GM18507 (cell line): Measurements from ENCODE around the gene LY6G6F.
A peak's percentile ranks its signal among the peaks of the same experiment; 100 is the strongest.

Experiments
- DNase-seq: peaks from one replicate; pipeline ENCODE4 v3.0.0; 2011; ENCODE audit warnings: low read depth; ENCODE audit not compliant: insufficient read length; ENCODE audit errors: extremely low spot score
- FAIRE-seq: peaks from 2 replicates; lab custom pipeline; 2011; peaks lifted over from hg19 to GRCh38; lab: Jason Lieb, UNC

Gene LY6G6F

GRCh38 chr6:31734821-31735406, 28.2 kb downstream of the LY6G6F start:
- DNase-seq = no peak
- FAIRE-seq = peak; percentile 82

GRCh38 chr6:31736021-31736767, 29.5 kb downstream of the LY6G6F start, which contains the start of gene CLIC1:
Gene CLIC1 (minus strand): TSS chr6:31736530. CDS start chr6:31736300, 230 bp downstream.
- no peak for DNase-seq
- peak; percentile 91 for FAIRE-seq

- no peak for FAIRE-seq
- no peak for DNase-seq
Observed at GRCh38 chr6:31736768-31737314, 30.2 kb downstream of the LY6G6F start.

GRCh38 chr6:31737315-31737990, 30.8 kb downstream of the LY6G6F start:
- FAIRE-seq (no peak), DNase-seq (no peak)

GRCh38 chr6:31737991-31738979, 31.6 kb downstream of the LY6G6F start:
- FAIRE-seq (peak; percentile 96), DNase-seq (no peak)

GRCh38 chr6:31739639-31740396, 33.2 kb downstream of the LY6G6F start, which contains the start of gene MSH5:
Gene MSH5 (plus strand): TSS chr6:31740005. CDS start chr6:31740467, 462 bp downstream.
- DNase-seq (peak; percentile 81), FAIRE-seq (peak; percentile 96)

- FAIRE-seq = no peak
- no peak for DNase-seq
Observed at GRCh38 chr6:31740397-31741223, 33.9 kb downstream of the LY6G6F start.

GRCh38 chr6:31741815-31742214, 35.1 kb downstream of the LY6G6F start:
- FAIRE-seq (no peak), DNase-seq (no peak)

GRCh38 chr6:31742894-31743293, 36.2 kb downstream of the LY6G6F start:
- no peak for FAIRE-seq

GRCh38 chr6:31744422-31744821, 37.8 kb downstream of the LY6G6F start:
- FAIRE-seq = no peak
- no peak for DNase-seq

More at GRCh38 chr6:31742894-31743293, 36.2 kb downstream of the LY6G6F start:
- no peak for DNase-seq

- FAIRE-seq (no peak), DNase-seq (no peak)
Observed at GRCh38 chr6:31749301-31750036, 42.8 kb downstream of the LY6G6F start.

GRCh38 chr6:31750411-31751022, 43.9 kb downstream of the LY6G6F start:
- no peak for FAIRE-seq
- no peak for DNase-seq

- FAIRE-seq = no peak
Observed at GRCh38 chr6:31752739-31753319, 46.2 kb downstream of the LY6G6F start.

GRCh38 chr6:31758281-31758680, 51.6 kb downstream of the LY6G6F start:
- FAIRE-seq = no peak

More at GRCh38 chr6:31752739-31753319, 46.2 kb downstream of the LY6G6F start:
- no peak for DNase-seq

More at GRCh38 chr6:31758281-31758680, 51.6 kb downstream of the LY6G6F start:
- no peak for DNase-seq
